ENCODE measurements around the gene SYNE1. TPM values are rescaled to one million over a fixed set of nuclear protein-coding genes. Genes with fewer than 3 reads are reported as not detected.
A peak's percentile ranks its signal among the peaks of the same experiment; 100 is the strongest.

SYNE1 gene
- total RNA-seq, 1 experiment from 2014 or later, result 3.0 TPM

DNA sequence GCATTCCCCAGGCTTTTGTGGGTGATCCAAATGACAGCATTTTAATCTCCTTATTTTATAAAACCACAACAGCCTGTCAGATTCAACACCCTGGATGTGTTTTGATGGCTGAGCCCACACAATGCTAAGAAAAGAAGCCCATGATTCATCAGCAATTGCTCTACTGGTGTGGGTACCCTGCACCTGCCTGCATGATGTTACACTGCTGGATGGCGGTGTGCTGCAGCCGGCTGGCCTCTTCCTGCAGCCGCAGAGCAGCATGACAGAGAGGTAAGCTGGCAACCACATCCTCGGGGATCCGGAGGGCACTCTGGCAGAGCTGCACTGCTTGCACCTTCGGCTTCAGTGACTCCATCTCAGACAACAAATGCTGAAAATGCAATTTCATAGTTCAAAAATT lies 327.5 kb downstream of the SYNE1 start:
- Histone ChIP-seq H2BK15ac (ENCODE audit: low read depth, low read length) (no peak overlapping the region), H3K56ac (ENCODE audit: insufficient read length, low read depth, low read length) (no peak overlapping the region), H3K79me1 (ENCODE audit: insufficient read depth, low read depth, low read length, poor library complexity, severe bottlenecking) (no peaks in the 10 kb centered on the region), H3K4me1 (ENCODE audit: insufficient read depth, low read length) (no peaks in the 10 kb centered on the region), H2BK12ac (ENCODE audit: insufficient read length, low read depth, low read length) (no peak overlapping the region), H3K23ac (ENCODE audit: insufficient read length, low read depth, low read length) (no peak overlapping the region), H2AFZ (ENCODE audit: low read length) (no peak overlapping the region), H3K14ac (ENCODE audit: insufficient read depth, low read length) (no peak overlapping the region), H2AK5ac (ENCODE audit: insufficient read length, low read length) (no peak overlapping the region), H2BK120ac (ENCODE audit: low read depth, low read length, poor library complexity, severe bottlenecking) (no peak overlapping the region), H3K27ac (ENCODE audit: insufficient read length, low read depth, low read length) (no peak overlapping the region), H3K23me2 (ENCODE audit: insufficient read length, low read depth, low read length, poor library complexity, severe bottlenecking) (no peaks in the 10 kb centered on the region), H3T11ph (ENCODE audit: low read length) (no peak overlapping the region), H3K27me3 (ENCODE audit: insufficient read depth, low read length) (no peaks in the 10 kb centered on the region), H3K79me2 (ENCODE audit: insufficient read depth, low read length) (no peaks in the 10 kb centered on the region), H2BK20ac (ENCODE audit: low read depth, low read length, poor library complexity, severe bottlenecking) (no peak overlapping the region), H3K9ac (ENCODE audit: extremely low read depth, insufficient read length, low read length) (no peak overlapping the region), H4K5ac (ENCODE audit: insufficient read length, low read depth, low read length) (no peak overlapping the region), H2BK5ac (ENCODE audit: insufficient read length, low read length) (no peak overlapping the region), H4K8ac (replicated peaks; ENCODE audit: insufficient read length, low read depth, low read length) (no peak overlapping the region), H4K91ac (ENCODE audit: insufficient read length, low read depth, low read length) (no peak overlapping the region), H3K4ac (ENCODE audit: low read depth, low read length) (no peak overlapping the region), H3K18ac (ENCODE audit: insufficient read length, low read depth, low read length) (no peak overlapping the region), H4K20me1 (ENCODE audit: control insufficient read depth, insufficient read depth, insufficient read length) (no peaks in the 10 kb centered on the region), H3K4me2 (ENCODE audit: insufficient read depth, insufficient read length, low read length) (no peak overlapping the region), H3K9me3 (ENCODE audit: control insufficient read depth, low read depth, low read length) (no peaks in the 10 kb centered on the region)
- no peaks in the 10 kb centered on the region; the same call in 1 of the 2 replicates for H3K27me3 Mint-ChIP-seq (ENCODE audit: low read depth)
- H3K36me3 Mint-ChIP-seq (ENCODE audit: insufficient read depth in 1 of 3, low read depth in 3 of 3), result no peaks in the 10 kb centered on the region
- no peak overlapping the region for H3K4me3 Mint-ChIP-seq
- no peak overlapping the region for H3K27ac Mint-ChIP-seq
- peaks cover 6 to 7% of the 10 kb centered on the region in 2 experiments for H3K4me1 Mint-ChIP-seq
- TF ChIP-seq, protein P1, sequence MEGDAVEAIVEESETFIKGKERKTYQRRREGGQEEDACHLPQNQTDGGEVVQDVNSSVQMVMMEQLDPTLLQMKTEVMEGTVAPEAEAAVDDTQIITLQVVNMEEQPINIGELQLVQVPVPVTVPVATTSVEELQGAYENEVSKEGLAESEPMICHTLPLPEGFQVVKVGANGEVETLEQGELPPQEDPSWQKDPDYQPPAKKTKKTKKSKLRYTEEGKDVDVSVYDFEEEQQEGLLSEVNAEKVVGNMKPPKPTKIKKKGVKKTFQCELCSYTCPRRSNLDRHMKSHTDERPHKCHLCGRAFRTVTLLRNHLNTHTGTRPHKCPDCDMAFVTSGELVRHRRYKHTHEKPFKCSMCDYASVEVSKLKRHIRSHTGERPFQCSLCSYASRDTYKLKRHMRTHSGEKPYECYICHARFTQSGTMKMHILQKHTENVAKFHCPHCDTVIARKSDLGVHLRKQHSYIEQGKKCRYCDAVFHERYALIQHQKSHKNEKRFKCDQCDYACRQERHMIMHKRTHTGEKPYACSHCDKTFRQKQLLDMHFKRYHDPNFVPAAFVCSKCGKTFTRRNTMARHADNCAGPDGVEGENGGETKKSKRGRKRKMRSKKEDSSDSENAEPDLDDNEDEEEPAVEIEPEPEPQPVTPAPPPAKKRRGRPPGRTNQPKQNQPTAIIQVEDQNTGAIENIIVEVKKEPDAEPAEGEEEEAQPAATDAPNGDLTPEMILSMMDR (conservative IDR thresholded peaks at IDR 0.05), result no peak
- WGBS (ENCODE audit: extremely low coverage, insufficient read length, low lambda C conversion rate), result no CpG with 5 or more reads among the region's 6 CpGs
- peak; percentile 34 for DNase-seq
- H3K9me3 Mint-ChIP-seq, result no peaks in the 10 kb centered on the region
